ENCODE measurements around the gene SH3PXD2A.

The SH3PXD2A gene

DNA sequence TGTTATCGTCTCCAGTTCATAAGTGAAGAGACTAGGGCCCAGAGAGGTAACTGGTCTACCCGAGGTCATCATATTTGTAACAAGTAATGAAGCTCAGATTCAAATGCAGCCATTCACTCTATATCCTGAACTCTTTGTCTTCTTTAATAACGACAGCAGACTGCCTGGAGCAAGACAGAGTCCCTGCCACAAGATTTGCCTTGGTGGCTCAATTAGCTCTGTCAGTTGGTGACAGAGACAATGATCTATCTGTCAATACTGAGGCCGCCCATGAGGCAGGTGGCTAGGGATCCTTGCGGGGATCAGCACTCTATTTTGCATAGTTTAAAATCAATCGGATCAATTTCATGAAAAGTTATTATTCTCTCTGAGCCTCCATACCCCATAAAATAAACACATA is 43.9 kb downstream of the SH3PXD2A start:
- no peaks in the 10 kb centered on the region for H3K4me1 ChIP-seq (ENCODE audit: control insufficient read depth, insufficient read depth, low read length)
- H3K27me3 ChIP-seq (ENCODE audit: control insufficient read depth, insufficient read depth, low read length), result no peaks in the 10 kb centered on the region
- no peak overlapping the region for H3K9ac ChIP-seq (ENCODE audit: low read length)
- H3K4me3 ChIP-seq (ENCODE audit: low read length), result no peak overlapping the region
- H3K36me3 ChIP-seq (ENCODE audit: control insufficient read depth, insufficient read depth, low read length), result no peaks in the 10 kb centered on the region
- no peak overlapping the region for H3K27ac ChIP-seq (ENCODE audit: low read depth, low read length)

DNA sequence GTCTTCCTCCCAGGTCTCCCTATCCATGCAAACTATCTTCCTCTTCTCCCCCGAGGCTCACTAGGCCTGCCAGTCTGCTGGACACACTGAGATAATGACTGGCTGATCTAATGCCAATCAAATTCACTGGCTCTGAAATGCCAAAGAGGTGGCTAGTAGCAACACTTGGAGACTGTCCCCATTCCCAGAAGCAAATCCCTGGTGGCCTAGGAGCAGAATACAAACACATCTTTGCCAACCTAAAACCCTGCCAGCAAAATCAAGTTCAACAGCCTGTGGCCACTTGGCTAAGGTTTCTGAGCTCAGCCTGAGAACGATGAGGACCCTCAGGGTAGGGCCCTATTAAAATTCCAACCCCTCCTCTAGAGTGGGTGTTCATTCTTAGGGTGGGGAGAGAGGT is 46.6 kb downstream of the SH3PXD2A start:
- Histone ChIP-seq H3K27me3 (ENCODE audit: control insufficient read depth, insufficient read depth, low read length) (no peaks in the 10 kb centered on the region), H3K9ac (ENCODE audit: low read length) (no peak overlapping the region), H3K27ac (ENCODE audit: low read depth, low read length) (no peak overlapping the region), H3K36me3 (ENCODE audit: control insufficient read depth, insufficient read depth, low read length) (no peaks in the 10 kb centered on the region), H3K4me3 (ENCODE audit: low read length) (no peak overlapping the region), H3K4me1 (ENCODE audit: control insufficient read depth, insufficient read depth, low read length) (no peaks in the 10 kb centered on the region)

DNA sequence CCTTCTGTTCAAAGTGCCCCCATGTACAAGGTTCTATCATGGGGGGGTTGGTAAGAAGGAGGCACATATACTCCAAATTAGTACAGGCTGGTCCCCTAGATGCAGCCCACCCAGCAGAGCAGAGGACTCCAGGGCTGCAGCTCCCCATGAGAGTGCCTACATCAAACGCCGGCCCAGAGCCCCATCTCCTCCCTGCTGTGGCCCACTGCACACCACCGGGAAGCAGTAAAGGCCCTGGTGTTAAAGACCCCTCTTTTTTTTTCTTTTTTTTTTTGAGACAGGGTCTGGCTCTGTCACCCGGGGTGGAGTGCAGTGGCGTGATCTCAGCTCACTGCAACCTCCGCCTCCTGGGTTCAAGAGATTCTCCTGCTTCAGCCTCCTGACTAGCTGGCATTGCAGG is 47.4 kb downstream of the SH3PXD2A start:
- no peak overlapping the region for H3K9ac ChIP-seq (ENCODE audit: low read length)
- no peak overlapping the region for H3K4me3 ChIP-seq (ENCODE audit: low read length)
- no peaks in the 10 kb centered on the region for H3K36me3 ChIP-seq (ENCODE audit: control insufficient read depth, insufficient read depth, low read length)
- H3K4me1 ChIP-seq (ENCODE audit: control insufficient read depth, insufficient read depth, low read length), result no peaks in the 10 kb centered on the region
- H3K27ac ChIP-seq (ENCODE audit: low read depth, low read length), result no peak overlapping the region
- no peaks in the 10 kb centered on the region for H3K27me3 ChIP-seq (ENCODE audit: control insufficient read depth, insufficient read depth, low read length)

DNA sequence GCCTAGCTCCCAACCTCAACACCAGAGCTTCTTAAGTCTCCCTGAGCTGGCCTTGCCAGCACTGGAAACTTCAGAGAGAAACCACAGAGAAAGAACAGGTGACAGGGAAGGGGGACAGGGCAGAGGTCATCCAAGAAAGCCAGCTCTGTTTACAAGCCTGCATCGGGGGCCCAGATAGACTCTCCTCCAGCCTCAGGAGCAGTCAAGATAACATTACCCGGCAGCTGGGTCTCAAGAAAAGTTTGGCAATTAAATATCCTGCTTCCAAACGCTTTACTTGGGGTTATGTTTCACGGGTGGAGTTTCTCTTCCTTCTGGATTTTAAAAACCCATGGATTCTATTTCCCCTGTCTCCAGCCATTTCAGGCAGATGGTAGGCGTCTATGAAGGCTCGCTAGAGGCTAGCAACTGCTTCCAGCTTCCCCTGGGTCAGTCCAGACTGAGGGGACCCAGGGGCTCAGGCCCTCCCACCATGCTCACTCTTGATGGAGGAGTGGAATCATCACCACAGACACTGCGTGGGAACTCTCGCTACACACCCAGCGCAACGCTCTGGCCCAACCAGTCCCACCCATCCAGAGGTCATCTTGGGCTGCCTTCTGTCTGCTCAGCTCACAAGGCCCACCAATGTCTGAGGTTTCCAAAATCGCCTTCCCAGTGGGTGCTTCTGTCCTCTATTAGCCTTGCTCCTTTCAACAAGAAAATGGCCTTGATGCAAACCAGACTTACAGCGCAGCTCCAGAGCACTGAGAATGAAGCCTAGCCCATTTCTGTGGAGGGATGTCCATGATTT is 48.8 kb downstream of the SH3PXD2A start:
- Histone ChIP-seq H3K9ac (ENCODE audit: low read length) (no peak overlapping the region), H3K4me3 (ENCODE audit: low read length) (no peak overlapping the region), H3K36me3 (ENCODE audit: control insufficient read depth, insufficient read depth, low read length) (no peaks in the 10 kb centered on the region), H3K4me1 (ENCODE audit: control insufficient read depth, insufficient read depth, low read length) (no peaks in the 10 kb centered on the region), H3K27me3 (ENCODE audit: control insufficient read depth, insufficient read depth, low read length) (no peaks in the 10 kb centered on the region), H3K27ac (ENCODE audit: low read depth, low read length) (no peak overlapping the region)

DNA sequence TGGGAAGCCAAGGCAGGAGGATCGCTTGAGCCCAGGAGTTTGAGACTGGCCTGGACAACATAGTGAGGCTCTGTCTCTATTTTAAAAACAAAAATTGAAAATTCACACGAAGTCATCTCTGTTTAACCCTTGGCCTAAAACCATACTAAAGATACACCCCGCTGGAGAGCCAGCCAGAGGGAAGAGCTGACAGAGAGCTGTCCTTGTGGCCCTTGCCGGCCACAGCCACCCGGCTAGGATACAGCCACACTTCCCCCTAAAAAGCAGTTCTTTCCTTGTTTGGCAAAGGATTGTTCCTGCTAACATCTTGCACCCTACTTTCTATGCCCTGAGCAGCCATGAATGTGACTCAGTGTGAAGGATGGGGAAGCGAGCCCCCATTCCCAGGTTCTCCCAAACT is 49.6 kb downstream of the SH3PXD2A start:
- Histone ChIP-seq H3K27ac (ENCODE audit: low read depth, low read length) (no peak overlapping the region), H3K9ac (ENCODE audit: low read length) (no peak overlapping the region), H3K36me3 (ENCODE audit: control insufficient read depth, insufficient read depth, low read length) (no peaks in the 10 kb centered on the region), H3K4me1 (ENCODE audit: control insufficient read depth, insufficient read depth, low read length) (no peaks in the 10 kb centered on the region), H3K27me3 (ENCODE audit: control insufficient read depth, insufficient read depth, low read length) (no peaks in the 10 kb centered on the region), H3K4me3 (ENCODE audit: low read length) (no peak overlapping the region)

DNA sequence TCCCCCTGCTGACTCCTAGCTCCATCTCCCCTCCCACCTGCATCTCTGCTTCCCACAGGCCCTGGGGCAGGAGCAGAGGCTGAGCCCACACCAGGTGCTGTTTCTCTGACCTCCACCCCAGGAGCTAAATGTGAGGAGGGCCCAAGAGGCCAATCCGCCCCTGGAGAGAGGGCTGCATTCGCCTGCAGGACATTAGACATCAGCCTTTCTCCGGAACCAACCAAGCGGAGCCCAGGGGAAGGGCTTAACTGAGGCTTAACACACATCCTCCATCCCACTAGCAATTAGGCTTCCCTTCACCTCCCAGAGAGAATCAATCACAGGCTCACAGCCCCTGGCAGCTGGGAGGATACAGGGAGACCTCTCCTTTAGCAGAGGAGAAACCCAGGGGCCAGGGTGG is 50.5 kb downstream of the SH3PXD2A start:
- H3K27me3 ChIP-seq (ENCODE audit: control insufficient read depth, insufficient read depth, low read length), result no peaks in the 10 kb centered on the region
- H3K27ac ChIP-seq (ENCODE audit: low read depth, low read length), result no peak overlapping the region
- H3K4me3 ChIP-seq (ENCODE audit: low read length), result no peak overlapping the region
- no peaks in the 10 kb centered on the region for H3K36me3 ChIP-seq (ENCODE audit: control insufficient read depth, insufficient read depth, low read length)
- no peak overlapping the region for H3K9ac ChIP-seq (ENCODE audit: low read length)
- no peaks in the 10 kb centered on the region for H3K4me1 ChIP-seq (ENCODE audit: control insufficient read depth, insufficient read depth, low read length)

DNA sequence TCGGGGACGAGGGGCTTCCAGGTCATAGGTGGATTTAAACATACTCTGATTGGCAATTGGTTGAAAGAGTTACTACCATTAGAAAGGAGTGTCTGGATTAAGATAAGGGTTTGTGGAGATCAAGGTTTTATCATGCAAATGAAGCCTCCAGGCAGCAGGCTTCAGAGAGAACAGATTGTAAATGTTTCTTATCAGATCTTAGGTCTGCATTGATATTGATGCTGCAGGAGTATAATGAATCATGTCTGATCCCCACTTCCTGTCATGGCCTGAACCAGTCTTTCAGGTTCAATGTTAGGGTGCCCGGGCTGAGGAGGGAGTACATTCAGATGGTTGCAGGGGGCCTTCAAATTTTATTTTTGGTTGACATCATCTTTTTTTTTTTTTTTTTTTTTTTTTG is 51.4 kb downstream of the SH3PXD2A start:
- no peak overlapping the region for H3K27ac ChIP-seq (ENCODE audit: low read depth, low read length)
- H3K4me3 ChIP-seq (ENCODE audit: low read length), result no peak overlapping the region
- H3K4me1 ChIP-seq (ENCODE audit: control insufficient read depth, insufficient read depth, low read length), result no peaks in the 10 kb centered on the region
- H3K9ac ChIP-seq (ENCODE audit: low read length), result no peak overlapping the region
- H3K36me3 ChIP-seq (ENCODE audit: control insufficient read depth, insufficient read depth, low read length), result no peaks in the 10 kb centered on the region
- H3K27me3 ChIP-seq (ENCODE audit: control insufficient read depth, insufficient read depth, low read length), result no peaks in the 10 kb centered on the region

DNA sequence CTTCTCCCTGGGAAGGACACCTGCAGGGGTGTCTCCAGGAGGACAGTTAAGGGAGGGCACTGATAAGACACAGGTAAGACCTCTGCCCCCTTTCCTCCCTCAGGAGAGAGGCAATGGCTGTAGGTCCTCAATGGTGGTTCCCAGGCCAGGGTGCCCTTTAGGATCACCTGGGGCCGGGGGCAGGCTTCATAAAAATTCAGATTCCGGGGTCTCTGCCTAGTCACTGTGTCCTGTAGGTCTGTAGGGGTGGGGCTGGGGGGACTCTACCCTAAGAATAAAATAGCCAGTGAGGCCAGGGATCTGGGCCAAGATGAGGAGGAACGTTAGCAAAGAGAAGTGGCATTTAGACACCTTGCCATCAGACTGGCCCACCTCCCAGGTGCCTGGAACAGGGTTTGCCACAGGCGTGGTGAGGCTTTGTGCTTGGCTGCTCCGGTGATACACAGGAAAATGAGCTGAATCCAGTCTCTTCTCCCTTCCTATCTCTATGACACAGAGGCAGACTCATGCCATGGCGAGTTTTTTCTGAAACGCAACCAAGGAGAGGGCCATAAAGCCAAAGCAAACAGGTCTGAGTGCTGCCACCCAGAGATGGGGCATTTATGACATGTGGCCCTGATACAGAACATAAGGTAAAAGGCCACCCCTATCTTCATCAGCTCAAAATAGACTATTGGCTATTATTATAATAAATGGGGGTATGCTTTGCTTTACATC is 52.6 kb downstream of the SH3PXD2A start:
- H3K4me1 ChIP-seq (ENCODE audit: control insufficient read depth, insufficient read depth, low read length), result no peaks in the 10 kb centered on the region
- no peaks in the 10 kb centered on the region for H3K27me3 ChIP-seq (ENCODE audit: control insufficient read depth, insufficient read depth, low read length)
- H3K4me3 ChIP-seq (ENCODE audit: low read length), result no peak overlapping the region
- H3K9ac ChIP-seq (ENCODE audit: low read length), result no peak overlapping the region
- no peak overlapping the region for H3K27ac ChIP-seq (ENCODE audit: low read depth, low read length)
- peaks cover 3% of the 10 kb centered on the region for H3K36me3 ChIP-seq (ENCODE audit: control insufficient read depth, insufficient read depth, low read length)

DNA sequence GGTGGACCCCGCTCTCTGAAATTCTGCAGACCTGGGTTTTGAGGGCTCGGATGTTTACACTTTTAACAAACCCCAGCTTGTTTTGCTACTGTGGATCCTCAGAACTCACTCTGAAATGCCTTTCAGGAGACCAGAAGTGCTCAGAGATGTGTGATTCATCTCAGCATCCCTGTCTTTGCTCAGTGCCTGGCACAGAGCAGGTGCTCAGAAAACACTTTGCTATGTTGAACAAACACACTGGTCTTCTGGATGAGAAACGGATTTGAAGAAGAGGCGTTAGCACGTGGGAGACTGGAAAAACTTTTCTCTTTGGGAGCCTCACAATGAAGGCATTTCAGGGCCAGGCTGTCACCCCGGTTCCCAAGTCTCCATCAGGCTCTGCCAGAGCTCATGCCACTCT is 53.3 kb downstream of the SH3PXD2A start:
- H3K4me1 ChIP-seq (ENCODE audit: control insufficient read depth, insufficient read depth, low read length), result no peaks in the 10 kb centered on the region
- H3K4me3 ChIP-seq (ENCODE audit: low read length), result no peak overlapping the region
- no peak overlapping the region for H3K9ac ChIP-seq (ENCODE audit: low read length)
- no peak overlapping the region for H3K27ac ChIP-seq (ENCODE audit: low read depth, low read length)
- peaks cover 3% of the 10 kb centered on the region for H3K36me3 ChIP-seq (ENCODE audit: control insufficient read depth, insufficient read depth, low read length)
- H3K27me3 ChIP-seq (ENCODE audit: control insufficient read depth, insufficient read depth, low read length), result no peaks in the 10 kb centered on the region

DNA sequence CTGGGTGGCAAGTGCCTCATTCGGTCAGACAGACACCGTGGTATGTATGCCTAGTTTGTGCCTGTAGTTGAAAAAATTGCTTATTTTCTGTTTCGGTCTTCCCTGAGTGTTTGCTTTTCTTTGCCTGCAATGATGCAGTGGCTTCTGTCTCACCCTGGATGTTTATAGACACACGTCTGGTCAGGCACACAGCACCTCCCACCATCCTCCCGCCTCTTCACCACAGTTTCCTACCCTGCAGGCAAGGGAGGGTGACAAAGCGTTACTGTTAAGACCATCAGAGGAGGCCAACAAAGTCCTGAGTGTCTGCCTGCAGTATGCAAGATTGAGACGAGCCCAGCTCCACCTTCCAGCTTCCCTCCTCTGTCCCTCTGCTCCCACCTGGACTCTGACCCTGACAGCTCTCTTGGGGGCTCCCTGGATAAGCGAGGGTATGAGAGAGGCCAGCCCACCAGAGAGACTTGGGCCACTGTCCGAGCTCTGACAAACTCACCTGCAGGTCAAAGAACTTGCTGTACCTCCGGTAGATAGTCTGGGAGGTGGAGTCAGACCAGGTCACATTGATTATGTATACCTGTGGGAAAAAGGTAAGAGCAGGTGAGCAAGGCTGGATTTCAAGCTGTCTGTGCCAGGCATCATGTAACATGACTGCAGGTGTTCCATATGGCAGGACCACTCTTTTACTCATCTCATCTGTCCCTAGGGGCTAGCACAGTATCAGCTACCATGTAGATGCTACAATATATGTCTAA is 54.4 kb downstream of the SH3PXD2A start:
- H3K9ac ChIP-seq (ENCODE audit: low read length), result no peak overlapping the region
- no peak overlapping the region for H3K4me3 ChIP-seq (ENCODE audit: low read length)
- no peaks in the 10 kb centered on the region for H3K27me3 ChIP-seq (ENCODE audit: control insufficient read depth, insufficient read depth, low read length)
- H3K4me1 ChIP-seq (ENCODE audit: control insufficient read depth, insufficient read depth, low read length), result no peaks in the 10 kb centered on the region
- H3K27ac ChIP-seq (ENCODE audit: low read depth, low read length), result no peak overlapping the region
- H3K36me3 ChIP-seq (ENCODE audit: control insufficient read depth, insufficient read depth, low read length), result peaks cover 3% of the 10 kb centered on the region

DNA sequence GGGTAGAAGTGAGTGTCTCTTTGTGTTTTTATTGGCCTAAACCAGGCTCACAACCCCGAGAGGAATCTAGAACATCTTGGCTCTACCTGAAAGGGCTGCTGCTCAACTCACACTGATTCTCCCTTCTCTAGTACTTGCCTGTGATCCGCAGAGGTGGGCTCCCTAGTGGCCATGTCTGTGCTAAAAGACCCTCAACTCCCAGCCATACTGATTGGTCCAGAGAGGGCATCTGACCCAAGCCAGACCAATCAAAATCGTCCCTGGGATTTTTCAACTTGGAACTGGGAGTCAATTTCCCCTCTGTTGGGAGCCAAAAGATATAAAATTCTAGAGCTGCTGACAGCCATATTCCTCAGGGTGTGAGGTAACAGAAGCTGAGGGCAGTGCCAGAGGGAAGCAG is 55.3 kb downstream of the SH3PXD2A start:
- H3K27me3 ChIP-seq (ENCODE audit: control insufficient read depth, insufficient read depth, low read length), result no peaks in the 10 kb centered on the region
- no peak overlapping the region for H3K27ac ChIP-seq (ENCODE audit: low read depth, low read length)
- H3K4me3 ChIP-seq (ENCODE audit: low read length), result no peak overlapping the region
- H3K4me1 ChIP-seq (ENCODE audit: control insufficient read depth, insufficient read depth, low read length), result no peaks in the 10 kb centered on the region
- no peak overlapping the region for H3K9ac ChIP-seq (ENCODE audit: low read length)
- peaks cover 3% of the 10 kb centered on the region for H3K36me3 ChIP-seq (ENCODE audit: control insufficient read depth, insufficient read depth, low read length)

DNA sequence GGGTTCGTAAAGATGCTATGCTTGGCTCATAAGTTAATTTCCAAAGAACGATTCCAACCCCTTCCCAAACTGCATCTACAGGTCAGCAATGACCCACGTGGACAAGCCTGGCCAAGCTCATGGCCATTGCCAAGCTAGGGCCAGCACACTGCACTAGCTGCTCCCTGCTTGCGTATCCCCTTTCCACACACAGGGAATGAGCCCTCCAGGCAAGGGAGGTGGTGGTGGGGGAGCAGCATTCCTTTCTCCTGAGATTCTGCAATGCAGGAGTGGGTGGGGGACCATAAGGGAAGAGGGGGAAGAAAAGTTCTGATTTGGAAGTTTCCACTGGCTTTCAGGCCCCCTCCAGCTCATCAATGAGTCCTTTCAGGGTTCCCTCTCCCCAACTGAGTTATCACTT is 56.0 kb downstream of the SH3PXD2A start:
- Histone ChIP-seq H3K36me3 (ENCODE audit: control insufficient read depth, insufficient read depth, low read length) (peaks cover 3% of the 10 kb centered on the region), H3K27me3 (ENCODE audit: control insufficient read depth, insufficient read depth, low read length) (no peaks in the 10 kb centered on the region), H3K4me1 (ENCODE audit: control insufficient read depth, insufficient read depth, low read length) (no peaks in the 10 kb centered on the region), H3K4me3 (ENCODE audit: low read length) (no peak overlapping the region), H3K27ac (ENCODE audit: low read depth, low read length) (no peak overlapping the region), H3K9ac (ENCODE audit: low read length) (no peak overlapping the region)

Data from rectal smooth muscle tissue (tissue), 1 donor.